Stimulated activated CD8-positive, alpha-beta memory T cell treated with anti-CD3 and anti-CD28 coated beads, Interleukin-12 subunit alpha, Interleukin-12 subunit beta, amount 100 ng/mL, for 4 hours (primary cell): Measurements from ENCODE around the gene DOCK9.

Experiments used
- DNase-seq: peaks from one replicate; pipeline ENCODE4 v3.0.0-alpha.2; 2020; ENCODE audit warnings: low read depth

Gene DOCK9

GRCh38 chr13:98945863-98946605 is 31.8 kb downstream of the DOCK9 start:
- no peak for DNase-seq

GRCh38 chr13:98944336-98944735 is 33.5 kb downstream of the DOCK9 start:
- DNase-seq: no peak

GRCh38 chr13:98942997-98943396 is 34.9 kb downstream of the DOCK9 start:
- DNase-seq: no peak

GRCh38 chr13:98942485-98942884 is 35.4 kb downstream of the DOCK9 start:
- DNase-seq: no peak

GRCh38 chr13:98941536-98941935 is 36.3 kb downstream of the DOCK9 start:
- DNase-seq: no peak

- no peak for DNase-seq
Measured at GRCh38 chr13:98941126-98941525, 36.7 kb downstream of the DOCK9 start.

- no peak for DNase-seq
Measured at GRCh38 chr13:98940325-98941001, 37.4 kb downstream of the DOCK9 start.

GRCh38 chr13:98939660-98940191 is 38.1 kb downstream of the DOCK9 start:
- DNase-seq: no peak

- no peak for DNase-seq
Measured at GRCh38 chr13:98938801-98939200, 39.1 kb downstream of the DOCK9 start.

GRCh38 chr13:98937911-98938381 is 39.9 kb downstream of the DOCK9 start:
- DNase-seq: no peak

- DNase-seq: no peak
Measured at GRCh38 chr13:98934243-98934642, 43.6 kb downstream of the DOCK9 start.

GRCh38 chr13:98930151-98930591 is 47.7 kb downstream of the DOCK9 start:
- DNase-seq: no peak

- DNase-seq: no peak
Measured at GRCh38 chr13:98927951-98928927, 49.6 kb downstream of the DOCK9 start.

- no peak for DNase-seq
Measured at GRCh38 chr13:98925949-98926348, 51.9 kb downstream of the DOCK9 start.

- no peak for DNase-seq
Measured at GRCh38 chr13:98923641-98924397, 54.0 kb downstream of the DOCK9 start.

GRCh38 chr13:98922306-98922705 is 55.6 kb downstream of the DOCK9 start:
- no peak for DNase-seq

- no peak for DNase-seq
Measured at GRCh38 chr13:98921786-98922185, 56.1 kb downstream of the DOCK9 start.

GRCh38 chr13:98921015-98921580 is 56.8 kb downstream of the DOCK9 start:
- no peak for DNase-seq

GRCh38 chr13:98919566-98919965 is 58.3 kb downstream of the DOCK9 start:
- no peak for DNase-seq

- DNase-seq: no peak
Measured at GRCh38 chr13:98918771-98919170, 59.1 kb downstream of the DOCK9 start.

GRCh38 chr13:98917116-98917515 is 60.7 kb downstream of the DOCK9 start:
- DNase-seq: no peak
